Activated T-helper 17 cell treated with anti-CD3 and anti-CD28 coated beads, Interleukin-2, amount 50 U/mL, for 72 hours (primary cell): ENCODE results near the gene CKS1B. TPM values are rescaled to one million over a fixed set of nuclear protein-coding genes. Genes with fewer than 3 reads are reported as not detected.

Experiments used
- ATAC-seq: fragments of 150-1000 bp; cut with Tn5 transposase; replicated peaks from 2 replicates; pipeline ENCODE4 v1.10.0; 2021; ENCODE audit warnings: mild to moderate bottlenecking, moderate library complexity
- H3K27ac Mint-ChIP-seq: one replicate; pipeline ENCODE4 v1.8.0; 2022; ENCODE audit warnings: mixed read lengths
- H3K27me3 Mint-ChIP-seq: one replicate; pipeline ENCODE4 v1.8.0; 2022; ENCODE audit warnings: mixed read lengths
- H3K36me3 Mint-ChIP-seq: one replicate; pipeline ENCODE4 v1.8.0; 2022; ENCODE audit warnings: low read depth, mild to moderate bottlenecking, mixed read lengths
- H3K4me1 Mint-ChIP-seq: one replicate; pipeline ENCODE4 v1.8.0; 2022; ENCODE audit warnings: mixed read lengths
- H3K4me3 Mint-ChIP-seq: one replicate; pipeline ENCODE4 v1.8.0; 2022; ENCODE audit warnings: mild to moderate bottlenecking, mixed read lengths
- H3K9me3 Mint-ChIP-seq: one replicate; pipeline ENCODE4 v1.8.0; 2022; ENCODE audit warnings: mixed read lengths
- total RNA-seq, 2 donors: library from RNA; stranded (reverse); gene quantifications; one replicate each; pipeline ENCODE4 v1.2.3, GENCODE V29; 2022

The CKS1B gene
- total RNA-seq, 2 donors from 2014 or later, result 162 to 188 TPM

DNA sequence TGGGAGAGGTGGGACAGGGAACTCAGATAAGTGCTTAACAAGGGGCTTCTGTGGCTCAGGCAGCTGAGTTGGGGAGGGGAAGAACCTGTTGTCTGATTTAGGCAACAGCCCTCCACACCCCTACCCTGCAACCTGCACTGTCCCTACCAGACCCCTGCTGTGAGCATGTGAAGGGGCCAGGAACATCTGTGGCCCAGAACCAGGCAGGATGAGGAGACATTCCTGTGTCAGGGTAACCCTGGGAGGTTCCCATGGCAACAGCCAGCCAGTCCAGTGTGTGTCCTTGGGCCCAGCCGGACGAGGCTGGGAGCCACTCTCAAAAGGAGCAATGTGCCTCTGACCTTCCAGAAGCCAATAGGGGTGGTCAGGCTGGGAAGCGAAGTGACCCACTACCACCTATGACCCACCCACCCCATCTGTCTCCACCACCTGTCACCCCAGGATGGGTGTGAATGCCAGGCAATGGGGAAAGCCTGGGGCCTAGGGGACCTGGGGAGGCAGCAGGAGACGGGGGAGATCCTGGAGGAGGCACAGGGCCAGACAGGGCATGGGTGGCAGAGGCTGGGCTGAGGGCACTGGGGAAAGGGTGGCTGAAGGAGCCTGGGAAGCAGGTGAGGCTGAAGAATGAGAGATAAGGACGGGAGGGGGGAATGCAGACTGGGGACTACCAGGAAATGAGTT, 33.0 kb upstream of the CKS1B start:
- no peaks in the 10 kb centered on the region for H3K27me3 Mint-ChIP-seq
- ATAC-seq, result no peak
- H3K4me1 Mint-ChIP-seq, result peaks cover 43% of the 10 kb centered on the region
- H3K9me3 Mint-ChIP-seq, result no peaks in the 10 kb centered on the region
- H3K4me3 Mint-ChIP-seq, result peak overlapping the region; percentile 76
- peaks cover 26% of the 10 kb centered on the region for H3K36me3 Mint-ChIP-seq
- peak overlapping the region; percentile 85 for H3K27ac Mint-ChIP-seq

DNA sequence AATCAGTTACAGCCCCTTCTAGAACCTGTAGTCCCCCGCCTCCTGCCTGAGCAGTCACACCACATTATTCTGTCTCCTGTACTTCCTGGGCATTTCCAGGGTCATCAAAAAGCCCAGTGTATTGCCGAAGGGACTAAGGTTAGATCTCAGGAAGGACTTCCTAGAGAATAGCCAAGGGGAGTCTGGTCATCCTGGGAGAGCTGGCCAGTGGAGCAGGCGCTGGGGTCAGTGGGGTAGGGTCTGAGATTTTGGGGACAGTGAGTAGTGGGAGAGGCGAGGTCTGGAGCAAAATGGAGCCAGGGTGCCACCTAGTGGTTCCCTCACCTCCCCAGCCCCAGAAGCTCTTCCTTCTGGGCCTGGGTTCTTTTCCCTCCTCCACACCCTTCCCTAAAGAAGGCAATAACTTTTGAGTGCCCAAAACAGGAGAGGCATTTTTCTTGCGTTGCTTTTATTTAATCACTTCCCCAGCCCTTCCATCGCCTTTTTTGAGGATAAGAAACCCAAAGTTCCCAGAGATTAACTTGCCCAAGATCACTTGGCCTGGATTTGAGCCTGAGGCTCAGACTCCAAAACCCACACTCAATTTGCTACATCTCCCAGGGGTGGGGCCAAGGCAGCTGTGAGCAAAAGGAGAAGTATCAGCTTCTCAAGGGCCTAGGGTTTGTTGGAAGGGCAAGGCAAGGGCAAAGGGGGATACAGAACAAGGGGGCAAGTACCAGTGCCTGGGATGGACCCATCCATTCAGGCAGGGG, 30.7 kb upstream of the CKS1B start:
- Mint-ChIP-seq H3K4me3 (peak overlapping the region; percentile 76), H3K27me3 (no peaks in the 10 kb centered on the region), H3K4me1 (peaks cover 37% of the 10 kb centered on the region), H3K27ac (peak overlapping the region; percentile 85), H3K36me3 (peaks cover 37% of the 10 kb centered on the region), H3K9me3 (no peaks in the 10 kb centered on the region)
- peak; percentile 45 for ATAC-seq

DNA sequence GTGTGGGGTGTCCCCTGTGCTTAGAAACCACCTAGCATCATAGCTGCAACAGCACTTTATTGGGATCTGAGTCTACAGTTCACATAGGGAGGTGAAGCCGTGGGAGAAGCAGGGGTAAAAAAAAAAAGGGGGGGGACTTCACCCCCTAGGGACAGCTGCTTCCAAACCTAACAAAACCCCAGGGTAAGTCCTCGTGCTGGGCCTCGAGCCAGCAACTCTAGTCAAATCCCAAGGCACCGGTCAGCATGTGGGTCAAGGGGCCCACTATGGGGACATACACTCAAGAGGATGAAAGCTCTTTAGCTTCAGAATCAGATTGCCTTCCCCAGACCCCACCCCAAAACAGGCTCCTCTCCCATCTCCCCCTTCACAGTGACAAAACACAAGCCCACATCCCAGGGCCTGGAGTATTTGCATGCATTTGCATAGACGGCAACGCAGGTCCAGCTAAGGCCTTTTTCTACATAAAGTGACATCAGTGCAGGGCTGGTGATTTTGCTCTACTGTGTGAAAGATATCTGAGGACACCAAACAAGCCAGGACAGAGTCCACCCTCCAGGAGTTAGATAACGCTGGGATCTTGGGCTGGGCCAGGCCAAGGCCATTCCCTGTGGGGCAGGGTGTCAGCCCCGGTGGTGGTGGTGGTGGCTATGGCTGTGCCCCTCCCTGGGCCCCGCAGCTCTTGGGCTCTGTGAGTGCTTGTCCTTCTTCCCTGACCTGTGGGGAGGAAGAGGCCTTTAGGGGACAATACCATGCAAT, 29.9 kb upstream of the CKS1B start:
- no peaks in the 10 kb centered on the region for H3K9me3 Mint-ChIP-seq

DNA sequence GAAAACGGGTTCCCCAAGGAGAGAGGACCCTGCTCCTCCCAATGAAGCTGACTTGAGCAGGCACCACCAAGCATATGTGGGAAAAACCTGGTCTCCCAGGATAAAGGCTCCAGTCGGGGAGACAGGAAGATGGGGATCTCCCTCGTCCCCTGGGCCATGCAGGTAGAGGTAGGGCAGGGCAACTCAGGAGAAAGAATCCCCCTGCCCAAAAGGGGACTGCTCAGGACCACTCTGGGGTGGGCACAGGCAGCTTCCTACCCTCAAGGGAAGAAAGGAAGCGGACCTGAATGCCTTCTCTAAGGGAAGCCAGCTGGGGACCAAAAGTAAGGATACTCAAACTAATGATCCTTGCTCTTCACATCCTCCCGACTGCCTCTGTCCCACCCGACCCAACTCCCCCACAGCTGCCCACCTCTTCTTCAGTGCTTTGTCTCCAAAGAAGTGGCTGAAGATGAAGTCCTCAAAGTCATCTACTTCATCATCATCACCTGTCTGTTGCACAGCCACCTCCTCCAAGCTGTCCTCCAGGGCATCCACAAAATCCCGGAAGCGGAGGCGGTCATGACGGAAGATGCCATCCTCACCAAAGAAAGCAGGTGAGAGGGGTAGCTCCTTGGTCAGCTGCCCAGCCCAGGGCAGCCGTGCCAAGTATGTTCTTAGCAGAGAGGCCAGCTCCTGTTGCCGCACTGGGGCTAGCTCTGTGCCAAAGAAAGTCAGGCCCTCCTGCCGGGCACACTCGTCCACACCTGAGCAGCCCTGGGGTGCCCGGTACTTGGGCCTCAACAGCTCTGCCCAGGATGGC, 29.1 kb upstream of the CKS1B start:
- peak overlapping the region; percentile 85 for H3K27ac Mint-ChIP-seq
- H3K9me3 Mint-ChIP-seq, result no peaks in the 10 kb centered on the region
- no peak overlapping the region for H3K4me3 Mint-ChIP-seq
- ATAC-seq, result no peak
- H3K27me3 Mint-ChIP-seq, result no peaks in the 10 kb centered on the region
- peaks cover 34% of the 10 kb centered on the region for H3K4me1 Mint-ChIP-seq
- H3K36me3 Mint-ChIP-seq, result peaks cover 49% of the 10 kb centered on the region

More for the DNA sequence above, 29.9 kb upstream of the CKS1B start:
- ATAC-seq, result no peak
- peaks cover 34% of the 10 kb centered on the region for H3K4me1 Mint-ChIP-seq
- peak overlapping the region; percentile 85 for H3K27ac Mint-ChIP-seq
- peaks cover 44% of the 10 kb centered on the region for H3K36me3 Mint-ChIP-seq
- peak overlapping the region; percentile 76 for H3K4me3 Mint-ChIP-seq
- H3K27me3 Mint-ChIP-seq, result no peaks in the 10 kb centered on the region

DNA sequence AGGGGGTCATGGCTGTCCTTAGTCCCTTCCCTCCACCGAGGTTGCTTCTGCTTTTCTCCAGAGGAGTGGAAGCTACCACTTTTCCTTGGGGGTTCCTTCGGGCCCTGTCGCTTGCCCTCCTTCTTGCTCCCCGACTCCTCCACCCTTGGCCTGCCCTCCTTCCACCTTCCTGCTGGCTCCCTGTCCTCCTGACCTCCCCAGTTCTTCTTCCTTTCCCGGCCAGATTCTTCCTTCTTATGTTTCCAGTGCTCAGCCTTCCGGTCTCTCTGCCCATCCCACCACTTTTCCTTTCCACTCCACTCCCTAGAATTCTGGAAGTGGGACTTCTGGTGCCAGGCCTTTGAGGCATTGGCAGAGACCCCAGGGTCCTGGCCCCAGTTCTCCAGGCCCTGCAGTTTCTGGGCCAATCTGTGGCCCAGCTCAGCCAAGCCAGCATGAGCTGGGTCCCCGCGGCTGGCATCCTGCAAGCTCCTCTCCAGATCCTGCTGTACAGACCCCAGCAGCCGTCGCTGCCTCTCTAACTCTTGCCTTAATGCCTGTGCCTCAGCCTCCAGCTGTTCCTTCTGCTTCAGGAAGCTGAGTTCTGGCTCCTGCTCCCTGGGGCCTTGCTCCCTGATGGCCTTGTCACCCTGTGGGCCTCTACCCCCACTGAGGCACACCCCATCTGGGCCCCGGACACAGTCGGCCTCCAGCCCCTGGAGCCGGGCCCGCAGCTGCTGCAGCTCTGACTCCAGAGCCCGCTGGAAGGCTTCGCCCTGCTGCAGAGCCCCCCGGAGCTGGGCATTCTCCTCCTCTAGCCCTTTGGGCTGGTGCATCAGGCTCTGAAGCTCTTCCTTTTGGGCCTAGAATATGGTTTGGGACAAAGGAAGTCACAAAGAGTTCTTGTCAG, 28.3 kb upstream of the CKS1B start:
- Mint-ChIP-seq H3K4me1 (peaks cover 31% of the 10 kb centered on the region), H3K9me3 (no peaks in the 10 kb centered on the region), H3K36me3 (peaks cover 57% of the 10 kb centered on the region), H3K27ac (peak overlapping the region; percentile 78), H3K27me3 (no peaks in the 10 kb centered on the region), H3K4me3 (peak overlapping the region; percentile 22)
- ATAC-seq, result no peak

DNA sequence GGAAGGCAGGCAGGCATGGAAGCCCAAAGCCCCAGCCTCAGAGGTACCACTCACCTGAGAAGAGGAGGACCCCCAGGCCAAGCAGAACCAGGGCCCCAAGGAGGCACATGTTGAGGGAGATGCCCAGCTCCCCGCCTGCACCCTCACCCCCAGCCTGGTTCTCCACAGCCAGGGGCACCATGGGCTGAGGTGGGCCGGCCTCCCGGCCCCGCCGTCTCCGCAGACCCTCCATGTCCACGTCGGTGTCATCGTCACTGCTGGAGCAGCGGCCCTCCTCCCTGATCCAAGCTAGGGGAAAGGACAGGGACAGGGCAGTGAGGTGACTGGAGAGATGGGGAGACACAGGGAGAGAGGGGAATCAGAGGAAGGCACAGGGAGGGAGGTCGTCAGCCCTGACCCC, 26.4 kb upstream of the CKS1B start:
- peak overlapping the region; percentile 73 for H3K27ac Mint-ChIP-seq
- no peaks in the 10 kb centered on the region for H3K27me3 Mint-ChIP-seq
- H3K4me1 Mint-ChIP-seq, result peaks cover 44% of the 10 kb centered on the region
- no peak overlapping the region for H3K4me3 Mint-ChIP-seq
- no peak for ATAC-seq
- peaks cover 76% of the 10 kb centered on the region for H3K36me3 Mint-ChIP-seq
- no peaks in the 10 kb centered on the region for H3K9me3 Mint-ChIP-seq

DNA sequence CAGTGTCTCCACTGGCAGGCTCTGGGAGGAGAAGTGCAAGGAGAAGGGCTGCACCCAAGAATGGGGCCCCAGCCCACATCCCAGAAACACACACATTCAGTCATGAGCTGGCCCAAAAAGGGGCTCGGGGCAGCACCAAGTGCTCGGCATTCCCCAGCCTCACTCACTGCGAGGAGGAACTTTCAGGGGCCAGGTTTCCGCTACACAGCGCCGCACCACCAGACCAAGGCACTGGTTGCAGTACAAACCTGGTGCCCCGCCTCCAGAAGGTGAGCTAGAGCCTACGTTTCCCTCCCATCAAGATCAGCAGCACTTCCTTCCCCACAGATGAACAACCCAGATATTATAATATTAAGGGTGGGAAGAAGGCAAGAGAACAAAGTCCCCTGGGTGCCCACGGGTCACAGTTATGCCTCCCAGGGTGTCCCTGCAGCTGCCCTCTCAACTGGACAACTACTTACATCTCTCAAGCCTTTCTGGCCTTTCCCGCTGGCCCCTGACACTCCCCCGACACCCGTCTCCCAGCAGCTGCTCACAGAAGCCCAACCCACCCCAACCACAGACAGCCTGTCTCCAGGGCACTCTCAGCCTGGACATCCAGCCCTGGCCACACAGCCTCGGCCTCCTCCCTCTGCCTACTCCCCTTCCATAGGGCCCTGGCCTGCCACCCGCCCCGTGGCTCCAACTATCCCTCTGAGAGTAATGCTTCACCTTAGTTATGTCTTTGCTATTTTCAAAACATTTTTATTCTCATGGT, 22.4 kb upstream of the CKS1B start:
- H3K27me3 Mint-ChIP-seq, result no peaks in the 10 kb centered on the region
- H3K27ac Mint-ChIP-seq, result peak overlapping the region; percentile 100
- peak overlapping the region; percentile 99 for H3K4me3 Mint-ChIP-seq
- peaks cover 52% of the 10 kb centered on the region for H3K4me1 Mint-ChIP-seq
- peak; percentile 57 for ATAC-seq
- peaks cover 82% of the 10 kb centered on the region for H3K36me3 Mint-ChIP-seq
- H3K9me3 Mint-ChIP-seq, result no peaks in the 10 kb centered on the region

DNA sequence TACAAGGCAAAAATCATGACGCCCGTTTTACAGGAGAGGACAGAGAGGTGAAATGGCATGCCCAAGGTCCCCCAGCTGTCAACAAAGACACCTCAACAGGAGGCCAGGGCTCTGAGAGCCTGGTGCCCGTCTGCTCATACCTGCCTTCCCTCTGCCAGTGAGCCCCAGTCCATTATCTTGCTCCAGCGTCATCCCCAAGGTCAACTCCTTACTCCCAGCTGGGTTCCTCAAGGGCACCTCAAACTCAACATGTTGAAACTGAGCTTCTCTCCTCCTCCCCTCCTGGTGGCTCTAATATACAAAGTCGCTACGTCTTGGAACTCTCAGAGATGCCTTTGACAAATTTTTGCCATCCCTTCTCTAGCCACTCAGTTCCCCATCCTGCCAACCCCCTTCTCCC, 21.8 kb upstream of the CKS1B start:
- H3K27me3 Mint-ChIP-seq, result no peaks in the 10 kb centered on the region
- peak overlapping the region; percentile 99 for H3K4me3 Mint-ChIP-seq
- peaks cover 84% of the 10 kb centered on the region for H3K36me3 Mint-ChIP-seq
- H3K9me3 Mint-ChIP-seq, result no peaks in the 10 kb centered on the region
- peak overlapping the region; percentile 100 for H3K27ac Mint-ChIP-seq
- no peak for ATAC-seq
- H3K4me1 Mint-ChIP-seq, result peaks cover 56% of the 10 kb centered on the region

DNA sequence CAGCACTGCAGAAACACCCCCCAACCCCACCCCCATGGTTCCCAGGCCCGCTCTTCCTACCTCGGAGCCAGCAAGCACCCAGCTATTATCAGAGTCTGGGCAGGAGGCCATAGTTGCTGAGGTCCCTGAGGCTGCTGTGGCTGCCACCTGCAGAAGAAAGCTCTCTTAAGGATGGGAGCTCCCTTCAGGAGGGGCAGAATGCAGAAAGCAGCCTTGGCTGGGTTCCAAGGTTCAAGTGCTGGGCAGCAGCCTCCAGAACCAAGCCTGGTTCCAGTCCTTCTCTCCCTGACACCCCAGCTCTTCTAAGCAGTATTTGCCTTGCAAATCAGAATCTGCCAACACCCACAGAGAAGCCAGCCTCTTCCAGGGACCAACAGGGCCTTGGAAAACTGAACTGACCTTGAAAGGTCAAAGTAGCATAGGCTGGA, 20.9 kb upstream of the CKS1B start:
- ATAC-seq, result no peak
- H3K4me3 Mint-ChIP-seq, result peak overlapping the region; percentile 99
- no peaks in the 10 kb centered on the region for H3K9me3 Mint-ChIP-seq
- peak overlapping the region; percentile 100 for H3K27ac Mint-ChIP-seq
- no peaks in the 10 kb centered on the region for H3K27me3 Mint-ChIP-seq
- H3K36me3 Mint-ChIP-seq, result peaks cover 84% of the 10 kb centered on the region
- H3K4me1 Mint-ChIP-seq, result peaks cover 54% of the 10 kb centered on the region

DNA sequence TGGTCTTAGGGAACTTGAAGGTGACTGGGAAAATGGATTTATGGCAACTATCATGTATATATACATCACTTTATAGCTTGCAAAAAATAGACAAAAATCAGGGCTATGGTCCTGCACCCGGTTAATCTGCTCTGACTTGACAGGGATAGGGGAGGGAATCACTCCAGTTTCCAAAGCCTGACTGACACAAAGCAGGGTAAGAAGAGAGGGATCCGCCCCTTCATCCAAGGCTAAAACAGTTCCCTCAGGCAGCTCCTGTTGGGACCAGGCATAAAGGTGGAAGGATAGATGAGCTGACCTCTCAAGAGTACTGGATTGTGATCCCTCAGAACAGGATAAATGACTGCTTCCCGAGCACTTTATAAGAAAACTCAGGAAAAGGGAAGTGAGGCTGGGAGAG, 19.9 kb upstream of the CKS1B start:
- Mint-ChIP-seq H3K4me3 (peak overlapping the region; percentile 99), H3K4me1 (peaks cover 49% of the 10 kb centered on the region), H3K36me3 (peaks cover 84% of the 10 kb centered on the region), H3K27ac (peak overlapping the region; percentile 100), H3K9me3 (no peaks in the 10 kb centered on the region), H3K27me3 (no peaks in the 10 kb centered on the region)
- no peak for ATAC-seq

DNA sequence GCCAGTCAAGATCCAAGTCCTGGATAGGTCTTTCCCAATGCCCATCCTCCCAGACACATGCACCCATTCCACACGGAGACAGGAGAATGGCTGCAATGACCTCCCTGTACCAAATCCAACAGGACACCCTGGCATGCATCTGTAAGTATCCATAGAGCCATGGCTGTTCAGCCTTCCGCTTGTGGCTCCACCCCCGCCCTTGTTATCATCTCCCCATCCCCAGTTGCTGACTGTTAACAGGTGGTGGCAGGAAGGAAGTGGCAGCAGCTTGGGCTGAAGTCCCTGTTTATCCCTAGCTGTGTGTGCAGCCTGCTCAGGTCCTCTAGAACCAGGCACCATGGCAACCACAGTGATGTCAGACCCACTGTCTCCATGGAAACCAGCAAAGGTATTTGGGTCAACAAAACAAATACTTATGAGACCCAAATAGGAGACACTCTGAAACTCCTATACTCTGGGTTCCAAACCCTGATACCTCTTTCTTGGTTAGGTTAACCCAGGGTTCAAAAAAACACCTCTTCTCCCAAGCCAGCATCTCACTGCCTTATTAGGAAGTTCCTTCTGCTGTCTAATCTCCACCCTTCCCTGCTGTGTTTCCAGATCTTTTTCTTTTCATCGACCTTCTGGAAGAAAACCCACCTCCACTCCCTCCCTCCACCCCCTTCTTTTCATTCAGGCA, 19.3 kb upstream of the CKS1B start:
- peak; percentile 87 for ATAC-seq
- peaks cover 49% of the 10 kb centered on the region for H3K4me1 Mint-ChIP-seq
- no peaks in the 10 kb centered on the region for H3K27me3 Mint-ChIP-seq
- peak overlapping the region; percentile 100 for H3K27ac Mint-ChIP-seq
- H3K9me3 Mint-ChIP-seq, result no peaks in the 10 kb centered on the region
- H3K4me3 Mint-ChIP-seq, result peak overlapping the region; percentile 99
- H3K36me3 Mint-ChIP-seq, result peaks cover 88% of the 10 kb centered on the region

DNA sequence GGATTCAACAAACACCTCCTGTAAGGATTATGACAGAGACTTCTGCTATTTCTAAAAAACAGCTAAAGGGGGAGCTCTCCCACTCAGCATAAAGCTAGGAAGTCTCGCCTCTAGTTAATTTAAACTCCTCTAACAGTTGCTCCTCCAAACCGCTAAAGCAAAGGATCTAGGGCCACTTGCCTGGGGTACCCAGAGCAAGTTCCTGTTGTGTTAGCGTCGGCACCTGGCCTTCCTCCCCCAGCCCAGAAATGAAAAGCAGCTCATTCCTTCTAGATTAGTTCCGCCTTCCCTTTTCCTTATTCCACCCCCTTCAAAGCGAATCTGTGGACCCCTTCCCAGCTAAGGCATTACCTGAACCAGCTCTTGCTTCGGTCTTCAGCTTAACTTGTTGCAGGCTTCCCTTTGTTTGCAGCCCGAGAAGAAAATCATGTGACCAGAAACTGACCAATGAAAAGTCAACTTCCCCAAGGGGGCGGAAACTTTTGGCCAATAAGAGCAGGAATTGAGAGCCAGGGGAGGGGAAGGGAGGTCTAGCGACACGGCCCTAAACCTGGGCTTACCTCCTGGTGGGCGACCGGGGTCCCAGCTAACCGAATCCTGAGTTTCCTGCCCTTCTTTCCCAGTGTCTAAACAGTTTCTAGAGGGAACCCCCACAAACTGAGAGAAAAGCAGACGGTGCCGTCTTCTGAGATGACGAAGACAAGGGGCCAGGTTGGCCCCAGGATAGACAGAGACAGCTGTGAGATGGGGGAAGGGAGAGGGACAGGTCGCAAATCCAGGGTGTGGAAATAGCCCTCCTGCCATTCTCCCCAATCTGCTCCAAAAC, 18.6 kb upstream of the CKS1B start, which contains the start of gene PBXIP1:
TSS of gene PBXIP1 (minus strand) at position 382 of the 826 bp plus-strand sequence. CDS start 2,378 bp downstream, outside the sequence.
- Mint-ChIP-seq H3K9me3 (no peaks in the 10 kb centered on the region), H3K36me3 (peaks cover 88% of the 10 kb centered on the region), H3K4me1 (peaks cover 42% of the 10 kb centered on the region), H3K4me3 (peak within 1 kb of the TSS; percentile 99), H3K27me3 (no peaks in the 10 kb centered on the region), H3K27ac (peak within 1 kb of the TSS; percentile 100)
- peak; percentile 55 for ATAC-seq
